HL-60/S4 treated with retinoic acid at 250 ng/mL for 4 days and 3 days (cell line): ENCODE measurements around the gene DNAJC6.

Experiments used
- in situ Hi-C: fragments of 300-500 bp; cut with MboI; formaldehyde crosslinking; loops from 2 replicates; pipeline ENCODE4 v1.7.0; 2022; ENCODE audit warnings: low sequenced_read_pairs

The DNAJC6 gene

DNA sequence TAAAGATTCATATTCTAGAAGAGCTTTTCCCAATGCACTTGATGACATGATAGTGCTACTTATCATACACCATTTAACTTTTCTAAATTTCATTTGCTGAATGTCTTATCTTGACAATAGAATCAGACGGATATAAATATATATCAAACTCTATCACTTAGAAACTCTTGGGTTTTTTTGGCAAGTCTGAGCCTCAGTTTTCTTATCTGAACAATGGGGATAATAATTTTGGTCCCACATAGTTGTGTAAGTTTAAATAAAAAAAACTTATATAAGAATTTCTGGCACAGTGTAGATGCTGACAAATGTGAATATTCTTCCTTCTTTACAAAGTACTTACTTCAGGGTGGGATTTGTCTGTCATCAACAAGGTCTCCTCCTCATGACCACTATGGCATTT is 89.7 kb downstream of the DNAJC6 start:
- in situ Hi-C loops, result no loop called here

DNA sequence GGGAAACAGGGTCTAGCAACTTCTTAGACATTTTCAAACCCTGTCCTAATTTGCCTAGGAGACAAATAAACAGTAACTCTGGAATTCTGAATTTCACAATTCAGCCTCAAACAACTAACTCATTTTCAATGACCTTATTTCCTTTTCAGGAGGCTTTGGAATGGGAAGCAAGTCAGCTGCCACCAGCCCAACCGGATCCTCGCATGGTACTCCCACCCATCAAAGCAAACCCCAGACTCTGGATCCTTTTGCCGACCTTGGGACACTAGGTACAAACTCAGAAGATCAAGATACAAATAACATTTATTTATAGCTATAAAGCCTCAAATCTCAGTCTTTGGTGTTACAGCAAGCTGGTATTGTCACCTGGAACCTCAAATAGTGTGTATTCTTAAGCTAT is 92.3 kb downstream of the DNAJC6 start:
- in situ Hi-C loops, result loop anchor here (25.0 kb wide), 1 partner anchor 339 kb away; no protein-coding TSS in a partner anchor

DNA sequence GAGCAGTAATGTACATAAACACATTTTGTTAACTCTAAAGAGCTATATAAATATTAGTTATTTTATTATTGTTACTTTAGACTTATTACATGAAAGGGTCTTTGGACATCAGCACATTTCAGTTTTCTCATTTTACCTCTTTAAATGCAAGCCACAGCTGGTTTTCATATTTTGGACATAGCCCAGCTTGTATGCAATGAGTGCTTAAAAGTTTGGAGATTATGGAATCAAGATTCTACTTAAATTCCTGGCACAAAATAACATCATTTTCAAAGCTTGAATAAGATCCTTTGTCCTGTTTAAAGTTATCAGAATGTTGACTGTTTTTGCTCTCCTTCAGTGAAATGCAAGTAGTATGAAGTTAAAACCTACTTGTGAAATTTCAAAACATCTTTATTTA is 95.6 kb downstream of the DNAJC6 start:
- in situ Hi-C loops, result loop anchor here (25.0 kb wide), 1 partner anchor 343 kb away; no protein-coding TSS in a partner anchor

DNA sequence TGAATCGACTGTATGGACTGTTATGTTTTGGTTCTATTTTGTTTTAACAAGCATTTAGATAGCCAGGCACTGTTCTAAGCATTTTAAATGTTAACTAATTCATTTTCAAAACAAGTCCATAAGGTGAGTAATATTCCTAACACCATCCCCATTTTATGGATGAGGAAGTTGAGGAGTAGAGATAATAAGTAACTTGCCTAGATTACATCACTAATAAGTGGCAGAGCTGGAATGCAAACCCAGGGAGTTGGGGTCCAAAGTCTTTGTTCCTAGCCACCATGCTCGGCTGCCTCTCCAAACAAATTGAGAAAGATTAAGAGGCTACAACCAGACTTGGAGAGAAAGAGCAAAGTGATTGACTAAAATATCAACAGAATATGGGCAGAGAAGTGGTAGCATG is 98.5 kb downstream of the DNAJC6 start:
- in situ Hi-C loops, result loop anchor here (25.0 kb wide), 1 partner anchor 346 kb away; no protein-coding TSS in a partner anchor

DNA sequence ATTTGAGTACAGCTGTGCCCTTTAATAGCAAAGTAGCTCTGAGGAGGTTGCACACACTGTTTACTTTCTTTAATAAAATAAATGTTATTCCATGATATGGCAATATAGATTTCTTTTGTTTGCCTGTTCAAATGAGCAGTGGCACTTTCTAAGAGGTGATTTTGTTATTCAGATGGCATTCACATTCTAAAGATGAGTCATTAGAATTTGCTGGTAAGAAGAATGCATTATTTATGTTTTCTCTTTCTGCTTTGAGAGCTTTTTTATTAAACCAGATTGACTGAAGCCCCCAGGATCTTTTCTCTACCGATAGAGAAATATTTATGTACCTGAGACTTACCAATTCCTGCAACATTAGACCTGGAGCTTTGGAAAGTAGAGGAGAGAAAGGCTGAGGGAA is 100.0 kb downstream of the DNAJC6 start:
- in situ Hi-C loops, result loop anchor here (25.0 kb wide), 1 partner anchor 347 kb away; no protein-coding TSS in a partner anchor

DNA sequence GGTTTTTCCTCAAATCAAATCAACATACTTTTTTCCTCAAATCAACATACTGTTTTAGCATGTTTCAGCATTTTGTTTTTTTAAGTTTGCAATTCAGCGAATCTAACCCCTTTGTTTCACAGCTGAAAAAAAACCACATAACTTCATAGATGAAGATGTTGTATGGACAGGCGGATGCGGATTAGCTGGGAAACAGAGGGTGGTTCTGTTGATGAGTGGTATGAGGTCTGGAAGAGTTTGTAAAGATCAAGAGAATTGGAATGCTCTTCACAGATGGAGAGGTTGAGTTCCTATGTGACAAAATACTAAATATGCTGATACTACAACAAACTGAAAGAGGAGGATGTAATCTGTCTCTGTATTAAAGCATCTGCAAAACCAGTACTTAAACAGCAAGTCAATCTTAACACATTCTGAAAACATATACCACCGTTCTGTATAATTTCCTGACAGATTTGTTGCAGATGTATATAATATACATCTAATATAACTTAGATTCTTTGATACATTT is 100.5 kb downstream of the DNAJC6 start:
- in situ Hi-C loops, result loop anchor here (25.0 kb wide), 1 partner anchor 348 kb away; no protein-coding TSS in a partner anchor

DNA sequence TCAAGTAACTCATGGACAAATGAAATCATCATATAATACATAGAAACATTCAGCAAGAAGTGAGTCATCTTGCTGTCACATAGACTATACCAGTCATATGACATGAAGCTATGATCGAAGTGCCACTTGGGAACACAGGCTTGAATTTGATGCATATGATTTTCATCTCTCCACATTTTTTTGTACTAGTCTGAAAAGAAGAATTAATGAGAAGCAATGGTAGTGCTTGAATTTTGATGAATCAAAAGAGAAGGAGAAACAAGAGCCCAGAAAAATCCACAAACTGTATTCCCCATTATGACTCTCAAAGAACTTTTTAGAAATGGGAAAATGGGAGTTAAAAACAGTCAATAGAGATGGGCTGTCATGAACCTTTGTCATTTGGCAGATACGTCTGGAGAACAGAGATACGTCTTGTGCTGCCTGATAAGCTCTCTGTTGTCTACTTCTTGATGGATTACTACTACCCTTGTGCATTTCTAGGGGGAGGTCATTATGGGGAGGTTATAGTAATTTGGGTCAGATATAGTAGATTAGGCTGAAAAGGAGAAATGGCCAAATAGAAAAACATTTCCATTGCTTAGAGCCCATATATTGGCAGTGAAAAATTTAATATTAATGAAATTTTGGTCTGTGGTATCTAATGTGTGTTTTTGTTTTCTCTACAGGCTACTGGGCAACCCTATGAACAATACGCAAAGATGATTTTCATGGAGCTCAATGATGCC is 103.1 kb downstream of the DNAJC6 start:
- in situ Hi-C loops, result loop anchor here (25.0 kb wide), 1 partner anchor 350 kb away; no protein-coding TSS in a partner anchor

DNA sequence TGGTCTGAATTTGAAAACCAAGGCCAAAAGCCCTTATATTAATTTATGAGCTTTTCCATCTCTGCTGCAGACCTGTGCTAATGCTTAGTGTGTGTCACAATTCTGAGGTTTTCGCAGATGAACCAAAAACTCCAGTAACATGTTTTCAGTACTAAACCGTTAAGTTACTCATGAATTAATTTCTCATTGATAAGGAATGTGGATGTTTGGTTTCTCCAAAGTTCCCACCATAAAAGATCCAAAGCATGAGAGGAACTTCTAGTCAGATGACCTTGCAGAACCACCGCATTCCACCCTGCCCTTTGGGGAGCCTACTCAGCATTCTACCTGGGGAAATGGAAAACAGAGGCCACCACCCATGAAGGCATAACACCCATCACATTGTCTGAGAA is 103.6 kb downstream of the DNAJC6 start:
- in situ Hi-C loops, result loop anchor here (25.0 kb wide), 1 partner anchor 351 kb away; no protein-coding TSS in a partner anchor

DNA sequence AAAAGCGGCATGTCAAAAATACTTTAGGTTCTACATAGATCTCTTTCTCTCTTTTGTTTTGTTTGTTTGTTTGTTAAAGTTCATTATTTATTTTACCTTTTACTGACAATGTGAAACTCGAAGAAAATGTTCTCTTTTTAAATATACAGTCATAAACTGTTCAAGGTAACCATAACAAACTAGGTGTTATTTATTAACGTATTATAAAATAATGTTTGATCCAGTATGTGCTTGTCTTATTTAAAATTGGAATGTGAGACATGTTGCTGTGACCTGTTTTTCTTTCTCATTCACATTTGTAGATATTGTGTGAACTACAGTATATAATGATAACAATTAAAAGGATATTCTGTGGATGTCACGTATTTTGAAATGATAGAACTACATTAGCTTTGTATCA is 105.2 kb downstream of the DNAJC6 start:
- in situ Hi-C loops, result loop anchor here (25.0 kb wide), 1 partner anchor 352 kb away; no protein-coding TSS in a partner anchor

DNA sequence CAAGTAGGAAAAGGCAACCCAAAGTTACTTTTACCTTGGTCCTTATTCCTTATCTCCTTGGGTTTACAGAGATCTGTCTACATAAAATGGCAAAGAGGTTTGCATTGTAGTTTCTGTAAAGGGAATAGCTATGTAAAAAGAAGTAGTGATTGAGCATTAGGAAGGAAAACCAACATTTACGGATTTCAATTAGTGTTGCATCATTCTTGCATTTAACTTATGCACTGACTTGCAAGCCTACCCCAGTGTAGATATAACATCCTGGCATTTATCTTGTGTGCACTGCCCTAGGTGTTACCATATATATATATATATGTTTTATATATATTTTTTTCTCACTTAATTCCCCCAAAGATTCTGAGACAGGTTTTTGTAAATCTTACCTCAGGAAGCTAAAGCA is 107.4 kb downstream of the DNAJC6 start:
- in situ Hi-C loops, result loop anchor here (25.0 kb wide), 1 partner anchor 354 kb away; no protein-coding TSS in a partner anchor

DNA sequence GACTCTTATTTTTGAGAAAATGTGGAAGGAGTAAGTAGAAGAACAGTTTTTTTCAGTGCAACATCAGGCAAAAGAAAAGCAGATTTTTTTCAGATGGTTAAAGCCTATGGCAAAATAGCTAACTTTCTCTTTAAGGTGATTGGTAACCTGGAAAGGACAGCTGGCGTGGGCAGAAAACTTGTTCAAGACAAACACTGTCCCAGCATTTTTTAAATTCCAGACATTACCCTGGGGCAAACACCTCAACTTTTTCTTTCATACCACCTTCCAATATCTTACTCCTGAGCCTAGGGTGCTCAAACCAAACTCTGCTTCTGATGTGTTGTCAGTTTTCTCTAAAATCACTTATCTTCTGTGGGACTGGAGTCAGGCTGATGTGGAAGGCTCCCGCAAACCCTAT is 108.4 kb downstream of the DNAJC6 start:
- in situ Hi-C loops, result loop anchor here (25.0 kb wide), 1 partner anchor 355 kb away; no protein-coding TSS in a partner anchor

DNA sequence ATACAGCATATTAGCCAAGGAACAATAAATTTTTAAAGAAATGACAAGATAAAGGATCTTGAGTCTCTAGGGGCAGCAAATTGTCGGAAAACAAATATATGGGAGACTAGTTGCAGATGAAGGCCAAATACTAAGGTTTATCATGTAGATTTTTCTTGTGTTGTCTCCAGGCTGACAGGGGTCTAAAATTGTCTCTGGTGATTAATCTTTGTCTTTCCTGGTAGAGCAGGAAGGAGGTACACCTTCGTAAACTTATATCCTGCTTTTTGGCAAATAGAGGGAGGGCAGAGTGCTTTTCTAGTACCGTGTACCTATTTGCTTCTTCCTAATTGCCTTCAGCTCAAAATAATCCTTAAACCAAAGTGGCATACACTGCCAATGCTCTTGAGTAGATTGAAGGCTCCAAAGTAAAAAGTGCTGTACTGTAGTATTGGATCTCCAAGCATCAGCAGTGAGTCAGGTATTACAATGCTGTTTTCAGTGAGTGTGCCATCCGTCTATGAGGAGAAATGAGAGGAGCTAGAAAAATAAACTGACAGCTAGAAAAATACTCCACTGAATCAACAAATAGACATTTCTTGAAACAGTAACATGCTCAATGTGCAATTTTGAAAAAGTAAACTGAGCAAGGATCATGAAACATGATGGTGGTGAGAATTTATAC is 109.3 kb downstream of the DNAJC6 start:
- in situ Hi-C loops, result loop anchor here (25.0 kb wide), 1 partner anchor 356 kb away; no protein-coding TSS in a partner anchor

DNA sequence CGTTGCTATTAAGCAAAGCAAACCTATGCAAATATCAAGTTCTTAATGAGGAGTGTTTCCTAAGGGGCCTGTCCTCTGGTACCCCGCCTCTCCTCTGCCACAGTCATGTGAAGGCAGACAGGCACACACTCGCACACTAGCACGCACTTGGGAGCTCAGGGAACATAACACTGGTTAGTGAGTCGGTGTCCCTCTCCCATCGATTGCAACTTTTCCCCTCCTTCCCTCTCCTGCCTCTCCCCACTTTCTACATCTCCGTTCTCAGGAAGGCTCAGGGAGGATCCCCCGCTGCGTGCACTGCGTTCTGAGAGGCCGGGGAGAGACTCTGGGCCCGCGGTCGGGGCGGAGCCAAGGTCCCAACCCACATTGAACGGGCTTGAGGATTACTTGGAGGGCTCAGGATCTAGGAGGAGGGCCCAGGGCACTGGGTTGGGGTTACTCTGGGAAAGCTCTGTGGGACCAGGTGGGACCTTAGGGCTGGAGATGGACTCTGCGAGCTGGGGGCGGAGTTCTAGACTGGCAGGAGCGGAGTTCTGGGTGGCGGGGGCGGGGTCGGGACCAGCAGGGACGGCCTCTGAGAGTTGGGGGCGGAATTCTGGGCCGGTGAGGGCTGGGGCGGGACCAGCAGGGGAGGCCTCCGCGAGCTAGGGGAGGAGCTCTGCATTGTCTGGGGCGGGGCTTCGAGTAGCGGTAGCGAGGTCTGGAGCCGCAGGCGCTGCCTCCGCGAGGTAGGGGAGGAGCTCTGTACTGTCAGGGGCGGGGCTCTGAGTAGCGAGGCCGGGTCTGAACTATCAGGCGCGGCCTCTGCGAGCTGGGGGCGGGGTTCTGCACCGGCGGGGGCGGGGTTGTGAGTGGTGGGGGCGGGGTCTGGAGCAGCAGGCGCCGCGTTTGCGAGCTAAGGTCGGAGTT is 110.6 kb downstream of the DNAJC6 start:
- in situ Hi-C loops, result loop anchor here (25.0 kb wide), 1 partner anchor 358 kb away; no protein-coding TSS in a partner anchor

DNA sequence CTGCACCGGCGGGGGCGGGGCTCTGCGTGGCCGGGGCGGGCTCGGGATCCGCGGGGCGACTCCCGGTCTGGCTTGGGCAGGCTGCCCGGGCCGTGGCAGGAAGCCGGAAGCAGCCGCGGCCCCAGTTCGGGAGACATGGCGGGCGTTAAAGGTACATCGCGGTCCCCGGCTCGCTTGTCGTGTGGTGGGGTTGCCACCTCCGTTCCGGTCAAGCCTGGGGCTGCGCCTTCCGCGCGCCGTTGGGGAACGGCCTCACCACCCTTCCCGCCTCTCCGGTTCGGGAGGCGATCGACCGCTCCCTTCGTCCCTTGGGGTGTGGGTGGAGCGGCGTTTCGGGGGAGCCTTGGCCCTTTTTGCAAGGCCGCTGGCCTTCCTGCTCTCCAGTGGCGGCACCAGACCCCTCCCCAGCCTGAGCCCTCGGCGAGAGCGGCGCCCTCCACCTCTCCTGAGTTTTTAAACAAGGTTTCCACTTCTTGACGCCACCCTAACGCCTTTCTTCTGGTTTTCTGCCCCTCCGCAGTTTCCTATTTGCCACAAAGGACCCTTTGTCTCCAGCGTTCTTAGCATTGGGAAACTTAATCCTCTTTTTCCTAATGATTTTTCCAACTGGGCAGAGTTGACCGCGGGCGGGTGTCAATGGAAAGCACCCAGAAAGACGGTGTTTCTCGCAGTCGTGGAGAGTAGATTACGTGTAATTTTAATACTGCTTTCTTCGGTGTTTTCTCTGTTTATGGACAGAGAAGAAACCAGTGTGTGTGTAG is 111.4 kb downstream of the DNAJC6 start, which contains the start of the genes LEPR and LEPROT:
TSS of gene LEPR (plus strand) at position 79 of the 761 bp plus-strand sequence. CDS start 144,898 bp downstream, outside the sequence.
TSS of gene LEPROT (plus strand) at position 79 of the 761 bp plus-strand sequence. CDS start at position 136, 57 bp downstream.
- in situ Hi-C loops, result loop anchor here (25.0 kb wide), 1 partner anchor 358 kb away; no protein-coding TSS in a partner anchor

DNA sequence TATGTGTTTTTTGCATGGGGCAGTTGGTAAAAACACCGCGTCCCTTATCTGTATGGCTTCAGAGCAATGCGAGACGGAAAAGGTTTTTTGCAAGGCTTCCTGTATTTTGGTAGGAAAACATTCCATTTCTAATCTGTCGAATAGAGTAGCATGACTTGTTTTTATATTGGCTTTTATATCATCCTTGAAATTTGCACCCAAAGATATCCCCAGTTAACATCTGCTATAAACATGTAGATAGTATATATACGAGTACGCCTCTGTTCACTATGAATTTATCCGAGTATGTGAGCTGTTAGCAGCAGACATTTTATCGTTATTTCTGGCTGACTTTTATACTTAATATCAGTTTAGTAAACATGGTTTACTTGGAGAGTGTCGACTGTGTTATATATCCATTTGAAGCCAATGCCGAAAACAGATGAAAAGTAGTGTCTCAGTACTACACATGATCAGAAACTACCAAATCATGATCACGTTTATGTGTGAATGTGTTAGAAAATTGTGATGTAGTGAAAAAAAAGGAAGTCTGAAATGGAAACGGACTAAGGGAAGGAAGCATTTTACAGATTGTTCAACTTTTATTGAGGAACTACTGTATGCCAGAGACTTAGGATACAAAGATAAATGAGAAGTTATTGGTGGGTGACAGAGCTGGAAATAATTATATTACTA is 112.1 kb downstream of the DNAJC6 start:
- in situ Hi-C loops, result loop anchor here (25.0 kb wide), 1 partner anchor 359 kb away; no protein-coding TSS in a partner anchor

DNA sequence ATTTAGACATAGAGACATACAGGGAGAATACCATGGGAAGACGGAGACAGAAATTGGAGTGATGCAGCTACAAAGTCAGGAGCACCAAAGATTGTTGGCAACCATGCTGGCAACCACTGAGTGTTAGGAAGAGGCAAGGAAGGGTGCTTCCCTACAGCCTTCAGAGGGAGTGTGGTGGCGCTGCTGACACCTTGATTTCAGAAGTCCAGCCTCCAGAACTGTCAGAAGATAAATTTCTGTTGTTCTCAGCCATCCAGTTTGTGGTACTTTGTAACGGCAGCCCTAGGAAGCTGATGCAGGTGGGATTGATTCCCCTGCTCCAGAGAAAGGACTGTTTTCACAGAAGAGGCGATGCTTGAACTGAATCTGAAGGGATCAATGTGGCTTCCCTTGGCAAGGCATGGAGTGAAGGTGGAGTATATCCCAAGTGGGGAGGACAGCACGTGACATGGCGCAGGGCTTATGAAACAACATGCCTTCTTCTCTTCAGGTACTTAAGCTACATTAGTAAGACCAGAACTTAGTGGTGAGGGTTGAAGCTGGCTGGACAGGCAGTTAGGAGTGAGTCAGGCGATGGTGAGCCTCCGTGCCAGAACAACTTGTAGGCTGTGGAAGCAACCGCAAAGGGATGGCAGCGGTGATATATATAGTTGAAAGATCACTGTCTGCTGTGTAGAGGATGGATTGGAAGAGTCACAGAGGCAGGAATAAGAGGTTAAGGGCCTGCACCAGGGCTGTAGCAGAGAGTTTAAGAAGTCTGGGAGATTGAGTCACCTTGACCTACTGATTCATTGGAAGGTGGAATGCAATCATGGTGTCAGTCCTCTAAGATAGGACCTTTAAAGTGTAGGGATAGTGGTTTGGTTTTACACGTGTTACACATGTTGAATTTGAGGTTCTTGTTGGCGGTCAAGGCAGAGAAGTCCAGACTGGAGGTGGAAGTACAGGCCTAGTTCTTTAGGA is 113.2 kb downstream of the DNAJC6 start:
- in situ Hi-C loops, result loop anchor here (25.0 kb wide), 1 partner anchor 360 kb away; no protein-coding TSS in a partner anchor

DNA sequence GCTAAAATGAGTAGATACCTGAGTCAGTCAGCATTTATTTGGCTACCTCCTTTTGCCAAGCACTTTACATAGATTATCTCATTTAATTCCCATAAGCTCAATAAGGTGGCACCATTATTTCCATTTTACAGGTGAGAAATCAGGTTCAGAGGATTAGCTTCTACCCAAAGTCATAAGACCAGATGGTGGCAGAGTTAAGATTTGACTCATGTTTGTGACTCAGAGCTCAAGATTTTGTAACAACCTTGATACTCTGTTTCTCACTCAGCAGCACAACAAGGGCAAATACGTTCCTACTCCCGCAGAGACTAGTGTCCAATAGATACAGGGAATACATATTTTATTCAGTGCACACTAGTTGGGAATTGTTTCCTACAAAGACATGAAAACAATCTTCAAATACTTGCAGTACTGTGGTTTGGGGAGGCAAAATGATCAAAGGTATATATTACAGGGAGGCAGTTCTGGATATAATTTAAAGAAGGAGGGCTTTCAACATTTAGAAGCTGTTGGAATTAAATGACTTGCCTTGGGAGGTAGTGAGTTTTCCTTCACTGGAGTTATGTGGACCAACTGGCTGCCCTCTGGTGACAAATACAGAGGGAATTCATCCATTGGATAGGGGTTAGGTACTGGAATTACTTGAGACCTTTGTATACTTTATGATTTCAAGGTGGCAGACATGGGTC is 114.7 kb downstream of the DNAJC6 start:
- in situ Hi-C loops, result loop anchor here (25.0 kb wide), 1 partner anchor 362 kb away; no protein-coding TSS in a partner anchor
